Lower lobe of right lung (tissue), 2 donors: ENCODE measurements around the gene SLK. TPM values are rescaled to one million over a fixed set of nuclear protein-coding genes. Genes with fewer than 3 reads are reported as not detected.

Experiments used
- ATAC-seq, 2 donors: fragments of 200-7000 bp; cut with Tn5 transposase; one replicate each; pipeline ENCODE4 v1.9.1; 2020 to 2022; ENCODE audit warnings: mild to moderate bottlenecking in 2 of 2, moderate library complexity in 2 of 2
- DNase-seq: peaks from one replicate; pipeline ENCODE4 v3.0.0-alpha.2; 2020
- H3K27ac ChIP-seq: fragments of 200-600 bp; one replicate; pipeline ENCODE4 v1.8.0; 2022
- H3K27me3 ChIP-seq: fragments of 200-600 bp; one replicate; pipeline ENCODE4 v1.8.0; 2022; ENCODE audit warnings: low read depth
- H3K36me3 ChIP-seq: fragments of 200-600 bp; one replicate; pipeline ENCODE4 v1.8.0; 2022; ENCODE audit warnings: mild to moderate bottlenecking
- H3K4me1 ChIP-seq: fragments of 200-600 bp; one replicate; pipeline ENCODE4 v1.8.0; 2022
- H3K4me3 ChIP-seq: fragments of 200-600 bp; one replicate; pipeline ENCODE4 v1.8.0; 2022; ENCODE audit warnings: mild to moderate bottlenecking
- H3K9me3 ChIP-seq: fragments of 200-600 bp; one replicate; pipeline ENCODE4 v1.8.0; 2022
- intact Hi-C: fragments of 100-400 bp; cut with DNase I; formaldehyde crosslinking; loops from one replicate; pipeline ENCODE4 v1.11.0; 2022
- total RNA-seq: library from RNA; stranded (reverse); fragmentation: NEBNext Ultra II Directional; extraction: Animal tissue kit (Norgen Biotek cat#: 25700); gene quantifications from one replicate; pipeline ENCODE4 v1.2.1, GENCODE V29; 2021
- TF ChIP-seq, protein P1 (sequence below): fragments of 200-600 bp; IDR thresholded peaks from one replicate; pipeline ENCODE4 v1.8.0; 2022; ENCODE audit warnings: antibody characterized with exemption, mild to moderate bottlenecking
- donor health status: DM: no; HTN: yes; CAD: no; lungs with severe emphysema.

SLK gene
- total RNA-seq, 1 donor from 2014 or later, result 45.5 TPM

DNA sequence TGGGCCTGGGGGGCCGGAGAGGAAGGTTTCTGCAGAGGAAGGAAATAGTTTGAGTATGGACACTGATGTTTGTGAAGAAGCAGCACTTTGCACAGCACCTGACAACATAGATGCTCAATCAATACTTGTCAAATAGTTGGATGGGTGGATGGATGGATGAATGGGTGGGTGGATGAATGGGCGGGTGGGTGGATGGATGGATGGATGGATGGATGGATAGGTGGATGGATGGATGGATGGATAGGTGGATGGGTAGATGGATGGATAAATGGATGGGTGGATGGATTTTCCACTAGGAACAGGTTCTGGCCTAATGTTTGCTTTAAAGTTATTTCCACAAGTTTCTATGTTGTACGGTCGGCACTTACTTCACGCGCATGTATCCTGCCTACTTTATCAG, 73.4 kb downstream of the SLK start:
- intact Hi-C loops, result no loop called here
- TF ChIP-seq, protein P1, sequence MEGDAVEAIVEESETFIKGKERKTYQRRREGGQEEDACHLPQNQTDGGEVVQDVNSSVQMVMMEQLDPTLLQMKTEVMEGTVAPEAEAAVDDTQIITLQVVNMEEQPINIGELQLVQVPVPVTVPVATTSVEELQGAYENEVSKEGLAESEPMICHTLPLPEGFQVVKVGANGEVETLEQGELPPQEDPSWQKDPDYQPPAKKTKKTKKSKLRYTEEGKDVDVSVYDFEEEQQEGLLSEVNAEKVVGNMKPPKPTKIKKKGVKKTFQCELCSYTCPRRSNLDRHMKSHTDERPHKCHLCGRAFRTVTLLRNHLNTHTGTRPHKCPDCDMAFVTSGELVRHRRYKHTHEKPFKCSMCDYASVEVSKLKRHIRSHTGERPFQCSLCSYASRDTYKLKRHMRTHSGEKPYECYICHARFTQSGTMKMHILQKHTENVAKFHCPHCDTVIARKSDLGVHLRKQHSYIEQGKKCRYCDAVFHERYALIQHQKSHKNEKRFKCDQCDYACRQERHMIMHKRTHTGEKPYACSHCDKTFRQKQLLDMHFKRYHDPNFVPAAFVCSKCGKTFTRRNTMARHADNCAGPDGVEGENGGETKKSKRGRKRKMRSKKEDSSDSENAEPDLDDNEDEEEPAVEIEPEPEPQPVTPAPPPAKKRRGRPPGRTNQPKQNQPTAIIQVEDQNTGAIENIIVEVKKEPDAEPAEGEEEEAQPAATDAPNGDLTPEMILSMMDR, result no peak

DNA sequence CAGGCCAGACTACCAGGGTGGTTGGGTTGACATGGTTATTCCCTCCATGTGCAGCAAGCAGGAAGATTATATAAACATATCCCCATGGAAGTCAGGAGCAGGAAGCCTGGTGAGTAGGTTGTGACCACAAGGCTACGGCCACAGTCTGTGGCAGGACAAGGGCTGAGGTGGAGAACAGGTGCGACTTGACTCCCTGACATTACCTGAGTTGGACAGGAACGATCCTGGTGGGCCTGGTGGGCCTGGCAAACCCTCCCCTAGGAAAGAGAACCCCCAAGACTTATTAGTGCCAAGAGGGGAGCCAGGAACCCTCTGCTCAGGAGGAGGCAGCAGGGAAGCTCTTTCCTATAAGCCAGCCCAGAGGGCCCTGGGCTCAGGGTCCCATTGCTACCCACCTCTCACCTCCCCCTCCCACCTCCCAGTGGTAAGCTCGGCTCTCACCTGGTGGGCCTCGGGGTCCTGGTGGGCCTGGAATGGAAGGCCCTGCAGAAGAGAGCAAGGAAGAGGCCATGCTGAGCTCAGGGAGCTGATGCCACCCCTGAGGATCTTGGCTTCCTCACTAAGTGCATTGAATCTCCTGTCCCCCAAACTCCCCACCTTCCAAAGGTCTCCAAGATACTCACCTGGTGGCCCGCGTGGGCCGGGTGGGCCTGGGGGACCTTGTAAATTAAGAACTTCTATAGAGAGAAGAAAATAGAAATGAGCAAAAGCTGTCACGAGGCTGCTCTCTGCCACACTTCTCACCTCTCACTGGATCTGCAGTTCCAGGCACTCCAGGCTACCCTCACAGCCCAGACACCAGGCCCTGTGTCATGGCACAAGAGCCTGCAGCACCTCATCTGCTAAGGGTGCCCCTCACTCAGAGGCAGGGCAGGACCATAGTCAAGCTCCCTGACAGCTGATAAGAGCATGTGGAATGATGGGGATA, 74.2 kb downstream of the SLK start:
- Histone ChIP-seq H3K27me3 (no peaks in the 10 kb centered on the region), H3K27ac (no peak overlapping the region), H3K4me3 (no peak overlapping the region), H3K36me3 (no peaks in the 10 kb centered on the region), H3K4me1 (no peaks in the 10 kb centered on the region), H3K9me3 (no peaks in the 10 kb centered on the region)
- ATAC-seq (no peak), DNase-seq (no peak)
- intact Hi-C loops, result no loop called here
- TF ChIP-seq, protein P1, result no peak

More for the DNA sequence above, 73.4 kb downstream of the SLK start:
- DNase-seq (no peak), ATAC-seq (no peak)
- no peaks in the 10 kb centered on the region for H3K4me1 ChIP-seq
- no peaks in the 10 kb centered on the region for H3K36me3 ChIP-seq
- no peaks in the 10 kb centered on the region for H3K27me3 ChIP-seq
- no peak overlapping the region for H3K4me3 ChIP-seq
- H3K9me3 ChIP-seq, result no peaks in the 10 kb centered on the region
- no peak overlapping the region for H3K27ac ChIP-seq

DNA sequence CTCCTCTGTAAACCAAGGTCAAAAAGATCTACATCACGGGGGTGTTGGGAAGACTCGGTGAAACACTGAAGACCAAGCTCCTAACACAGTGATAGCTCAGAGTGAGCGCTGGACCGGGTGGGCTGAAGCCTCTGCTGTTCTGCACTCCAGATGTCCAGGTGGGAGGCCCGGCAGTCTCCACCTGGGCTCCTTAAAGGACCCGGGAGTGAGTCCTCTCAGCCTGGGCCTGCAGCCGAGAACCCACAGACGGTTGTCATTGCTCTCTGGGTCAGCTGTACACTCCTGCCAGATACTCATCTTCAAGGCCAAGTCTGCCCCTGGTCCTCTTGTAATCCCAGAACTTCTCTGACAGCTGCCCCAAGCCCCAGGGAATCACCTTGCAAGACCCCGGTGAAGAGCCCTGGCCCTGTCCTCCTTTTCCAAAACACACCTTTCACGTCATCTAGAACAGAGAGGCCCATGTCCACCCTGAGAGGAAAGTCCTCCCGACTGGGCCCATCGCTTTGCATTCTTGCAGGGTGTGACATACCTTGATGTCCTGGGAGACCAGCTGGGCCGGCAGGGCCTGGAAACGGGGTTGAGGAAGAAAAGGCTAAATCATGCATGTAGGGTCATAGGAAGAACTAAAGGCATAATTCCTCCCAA, 75.1 kb downstream of the SLK start:
- no peaks in the 10 kb centered on the region for H3K27me3 ChIP-seq
- H3K36me3 ChIP-seq, result no peaks in the 10 kb centered on the region
- H3K4me3 ChIP-seq, result no peak overlapping the region
- H3K4me1 ChIP-seq, result no peaks in the 10 kb centered on the region
- TF ChIP-seq, protein P1, result no peak
- H3K9me3 ChIP-seq, result no peaks in the 10 kb centered on the region
- intact Hi-C loops, result no loop called here
- ATAC-seq, result no peak
- no peak for DNase-seq
- no peak overlapping the region for H3K27ac ChIP-seq

DNA sequence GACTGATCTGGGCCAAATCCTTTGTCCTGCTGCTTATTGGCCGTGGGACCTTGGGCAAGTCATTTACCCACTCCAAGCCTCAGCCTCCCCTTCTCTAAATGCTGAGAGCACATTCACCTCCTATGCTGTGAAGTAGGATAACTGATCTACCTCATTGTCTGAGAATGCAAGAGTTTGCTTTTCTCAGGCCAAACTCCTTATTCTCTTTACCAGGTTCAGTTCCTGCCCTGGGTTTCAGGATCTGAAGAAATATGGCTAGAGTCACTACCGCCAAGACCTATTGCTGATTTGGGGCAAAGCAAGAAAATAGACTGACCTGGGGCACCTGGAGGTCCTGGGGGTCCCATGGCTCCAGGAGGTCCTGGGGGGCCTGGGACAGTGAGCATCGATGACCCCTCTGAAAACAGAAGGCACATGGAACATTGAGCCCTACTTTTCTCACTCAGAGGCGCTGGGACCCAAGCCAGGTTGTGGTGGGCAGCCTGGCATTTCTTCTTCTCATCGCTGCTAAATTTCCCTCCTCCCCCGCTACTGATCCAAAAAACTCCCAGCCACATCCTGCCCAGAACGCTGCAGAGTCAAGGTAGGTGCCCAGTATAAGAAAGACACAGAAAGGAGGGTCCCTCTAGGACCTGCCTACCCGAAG, 76.4 kb downstream of the SLK start:
- TF ChIP-seq, protein P1, result no peak
- ATAC-seq, result no peak

DNA sequence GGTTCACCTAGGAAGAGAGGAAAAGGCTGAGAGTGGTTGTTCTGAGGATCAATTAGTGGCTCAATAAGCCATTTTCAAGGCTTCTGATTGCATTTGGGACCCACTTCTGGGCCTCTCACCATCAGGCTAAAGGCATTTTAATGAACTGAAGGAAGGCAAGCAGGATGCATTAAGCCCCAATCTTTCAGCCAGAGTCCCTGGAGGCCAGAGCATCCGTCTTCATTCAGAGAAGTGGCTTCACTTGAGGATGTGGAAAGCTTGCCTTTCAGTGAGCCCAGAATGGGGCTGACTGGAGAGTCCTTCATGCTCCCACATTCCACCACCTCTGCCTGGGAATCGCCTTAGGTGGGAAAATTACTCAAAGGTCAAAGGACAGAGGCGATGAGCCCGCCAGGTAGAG, 76.9 kb downstream of the SLK start:
- intact Hi-C loops, result no loop called here
- no peak overlapping the region for H3K27ac ChIP-seq
- TF ChIP-seq, protein P1, result no peak

More for the DNA sequence above, 76.4 kb downstream of the SLK start:
- DNase-seq, result no peak
- Histone ChIP-seq H3K27ac (no peak overlapping the region), H3K9me3 (no peaks in the 10 kb centered on the region), H3K4me1 (no peaks in the 10 kb centered on the region), H3K36me3 (no peaks in the 10 kb centered on the region), H3K4me3 (no peak overlapping the region), H3K27me3 (no peaks in the 10 kb centered on the region)
- intact Hi-C loops, result no loop called here

More for the DNA sequence above, 76.9 kb downstream of the SLK start:
- Histone ChIP-seq H3K27me3 (no peaks in the 10 kb centered on the region), H3K4me1 (no peaks in the 10 kb centered on the region), H3K36me3 (no peaks in the 10 kb centered on the region), H3K9me3 (no peaks in the 10 kb centered on the region), H3K4me3 (no peak overlapping the region)
- ATAC-seq (no peak), DNase-seq (no peak)
